HFFc6 (cell line): ENCODE data around the gene AMPD3. TPM values are rescaled to one million over a fixed set of nuclear protein-coding genes. Genes with fewer than 3 reads are reported as not detected.

Experiments used
- DNase-seq: peaks from one replicate; pipeline ENCODE4 v3.0.0-alpha.2; 2018
- H3K27ac Mint-ChIP-seq: 2 replicates; pipeline ENCODE4 v1.8.0; 2020; ENCODE audit warnings: mild to moderate bottlenecking, mixed read lengths
- H3K27me3 Mint-ChIP-seq: 2 replicates; pipeline ENCODE4 v1.8.0; 2021; ENCODE audit warnings: mild to moderate bottlenecking, moderate library complexity, mixed read lengths; ENCODE audit not compliant: insufficient read depth
- H3K36me3 Mint-ChIP-seq: 2 replicates; pipeline ENCODE4 v1.8.0; 2021; ENCODE audit warnings: low read depth, mixed read lengths
- H3K4me1 Mint-ChIP-seq: 2 replicates; pipeline ENCODE4 v1.8.0; 2020; ENCODE audit warnings: low read depth, mixed read lengths
- H3K4me3 Mint-ChIP-seq: 2 replicates; pipeline ENCODE4 v1.8.0; 2020; ENCODE audit warnings: mild to moderate bottlenecking, moderate library complexity, mixed read lengths
- H3K9me3 Mint-ChIP-seq: 2 replicates; pipeline ENCODE4 v1.8.0; 2020; ENCODE audit warnings: mild to moderate bottlenecking, mixed read lengths
- CTCF ChIP-seq: fragments of 200-600 bp; sonication (generic); IDR thresholded peaks from 2 replicates; pipeline ENCODE4 v1.5.0; 2021; ENCODE audit warnings: antibody characterized with exemption, mild to moderate bottlenecking
- total RNA-seq, 6 experiments: library from RNA; stranded (reverse); fragmentation: NEBNext Ultra II Directional; extraction: Animal tissue kit (Norgen Biotek cat#: 25700); gene quantifications; 2 replicates in 1 of 6; 3 replicates in 5 of 6; pipeline ENCODE4 v1.2.3, GENCODE V29; 2021

The AMPD3 gene
- total RNA-seq, 6 experiments from 2014 or later: 9.6 to 10.6 (median 10.0) TPM

GRCh38 chr11:10462746-10463300, 7.8 kb downstream of the AMPD3 start:
- H3K4me3 Mint-ChIP-seq: no peak overlapping the region
- H3K27me3 Mint-ChIP-seq: no peaks in the 10 kb centered on the region; the same call in 1 of the 2 replicates
- no peak for DNase-seq
- peaks cover 9% of the 10 kb centered on the region for H3K4me1 Mint-ChIP-seq
- no peak overlapping the region for H3K27ac Mint-ChIP-seq
- H3K9me3 Mint-ChIP-seq: peaks cover 4% of the 10 kb centered on the region; the same call in 1 of the 2 replicates
- TF ChIP-seq CTCF: no peak
- peaks cover 45% of the 10 kb centered on the region for H3K36me3 Mint-ChIP-seq

GRCh38 chr11:10473371-10473770, 18.3 kb downstream of the AMPD3 start:
- TF ChIP-seq CTCF: no peak
- H3K9me3 Mint-ChIP-seq: peaks cover 9% of the 10 kb centered on the region
- H3K27ac Mint-ChIP-seq: no peak overlapping the region
- H3K4me3 Mint-ChIP-seq: no peak overlapping the region
- peaks cover 11% of the 10 kb centered on the region for H3K36me3 Mint-ChIP-seq
- peaks cover 5% of the 10 kb centered on the region for H3K4me1 Mint-ChIP-seq
- peaks cover 1% of the 10 kb centered on the region for H3K27me3 Mint-ChIP-seq
- no peak for DNase-seq

- no peak overlapping the region for H3K27ac Mint-ChIP-seq
- H3K27me3 Mint-ChIP-seq: peaks cover 1% of the 10 kb centered on the region
- H3K4me3 Mint-ChIP-seq: no peak overlapping the region
- no peak for TF ChIP-seq CTCF
- no peak for DNase-seq
- peaks cover 6% of the 10 kb centered on the region for H3K4me1 Mint-ChIP-seq
- peaks cover 11% of the 10 kb centered on the region for H3K36me3 Mint-ChIP-seq
- no peaks in the 10 kb centered on the region for H3K9me3 Mint-ChIP-seq
These were observed 19.5 kb downstream of the AMPD3 start for GRCh38 chr11:10474551-10474950.

- Mint-ChIP-seq H3K36me3 (peaks cover 4% of the 10 kb centered on the region), H3K27ac (no peak overlapping the region), H3K4me1 (peaks cover 6% of the 10 kb centered on the region), H3K27me3 (peaks cover 1% of the 10 kb centered on the region), H3K9me3 (no peaks in the 10 kb centered on the region), H3K4me3 (no peak overlapping the region)
- no peak for DNase-seq
- TF ChIP-seq CTCF: no peak
These were observed 21.3 kb downstream of the AMPD3 start for GRCh38 chr11:10476342-10476741.

GRCh38 chr11:10476927-10477689, 22.0 kb downstream of the AMPD3 start:
- Mint-ChIP-seq H3K36me3 (peaks cover 4% of the 10 kb centered on the region), H3K9me3 (no peaks in the 10 kb centered on the region), H3K4me3 (no peak overlapping the region), H3K27ac (no peak overlapping the region), H3K4me1 (peaks cover 6% of the 10 kb centered on the region), H3K27me3 (peaks cover 1% of the 10 kb centered on the region)
- DNase-seq: no peak
- TF ChIP-seq CTCF: no peak
